ENCODE measurements around the gene NIPSNAP2. TPM values are rescaled to one million over a fixed set of nuclear protein-coding genes. Genes with fewer than 3 reads are reported as not detected.
A peak's percentile ranks its signal among the peaks of the same experiment; 100 is the strongest.
"Not testable (repeated sequence)": the region's sequence is repeated elsewhere in the genome, so short reads cannot be mapped to it uniquely, and the experiment has no call there.

Gene NIPSNAP2
- polyA plus RNA-seq (ENCODE audit: insufficient read length in 4 of 4), result 100 to 1,000 TPM in 3 of 4 donors, 10 to 100 TPM in 1; 87.2 to 137 (median 112) TPM

GRCh38 chr7:55964261-55965099, at the start of gene NIPSNAP2:
TSS of gene NIPSNAP2 (plus strand) at chr7:55964585. CDS start at chr7:55964610, 25 bp downstream.
- peak in 3 of 4 donors; percentile 43 to 54 (median 45) for DNase-seq (ENCODE audit: low read depth in 4 of 4, low spot score in 3 of 4)

- DNase-seq (ENCODE audit: low read depth in 4 of 4, low spot score in 3 of 4), result no peak
Measured at GRCh38 chr7:55917771-55918170, 46.6 kb upstream of the NIPSNAP2 start.

- DNase-seq (ENCODE audit: low read depth in 4 of 4, low spot score in 3 of 4), result no peak
Measured at GRCh38 chr7:55928006-55928767, 36.2 kb upstream of the NIPSNAP2 start.

GRCh38 chr7:55931421-55932151, 32.8 kb upstream of the NIPSNAP2 start:
- DNase-seq (ENCODE audit: low read depth in 4 of 4, low spot score in 3 of 4), result no peak

- DNase-seq (ENCODE audit: low read depth in 4 of 4, low spot score in 3 of 4), result no peak
Measured at GRCh38 chr7:55939514-55940123, 24.8 kb upstream of the NIPSNAP2 start.

- no peak for DNase-seq (ENCODE audit: low read depth in 4 of 4, low spot score in 3 of 4)
Measured at GRCh38 chr7:55946545-55946944, 17.8 kb upstream of the NIPSNAP2 start.

GRCh38 chr7:55951637-55952351, 12.6 kb upstream of the NIPSNAP2 start, which contains the start of gene MRPS17:
TSS of gene MRPS17 (plus strand) at chr7:55951877. CDS start at chr7:55953196, 1,319 bp downstream.
- DNase-seq (ENCODE audit: low read depth in 4 of 4, low spot score in 3 of 4), result peak; percentile 68 to 82 (median 71)

- DNase-seq (ENCODE audit: low read depth in 4 of 4, low spot score in 3 of 4), result not testable (repeated sequence)
Measured at GRCh38 chr7:55952352-55952671, 12.1 kb upstream of the NIPSNAP2 start.

- no peak for DNase-seq (ENCODE audit: low read depth in 4 of 4, low spot score in 3 of 4)
Measured at GRCh38 chr7:55953707-55954475, 10.5 kb upstream of the NIPSNAP2 start.

GRCh38 chr7:55957190-55957589, 7.2 kb upstream of the NIPSNAP2 start:
- no peak for DNase-seq (ENCODE audit: low read depth in 4 of 4, low spot score in 3 of 4)

- no peak for DNase-seq (ENCODE audit: low read depth in 4 of 4, low spot score in 3 of 4)
Measured at GRCh38 chr7:55962014-55962413, 2.4 kb upstream of the NIPSNAP2 start.

- no peak for DNase-seq (ENCODE audit: low read depth in 4 of 4, low spot score in 3 of 4)
Measured at GRCh38 chr7:55963584-55964168, 709 bp upstream of the NIPSNAP2 start.

GRCh38 chr7:55965100-55965470, 700 bp downstream of the NIPSNAP2 start:
- DNase-seq (ENCODE audit: low read depth in 4 of 4, low spot score in 3 of 4), result no peak

- DNase-seq (ENCODE audit: low read depth in 4 of 4, low spot score in 3 of 4), result no peak
Measured at GRCh38 chr7:55965805-55966421, 1.5 kb downstream of the NIPSNAP2 start.

- DNase-seq (ENCODE audit: low read depth in 4 of 4, low spot score in 3 of 4), result no peak
Measured at GRCh38 chr7:55966851-55967250, 2.5 kb downstream of the NIPSNAP2 start.

GRCh38 chr7:55969391-55969790, 5.0 kb downstream of the NIPSNAP2 start:
- no peak for DNase-seq (ENCODE audit: low read depth in 4 of 4, low spot score in 3 of 4)

- no peak for DNase-seq (ENCODE audit: low read depth in 4 of 4, low spot score in 3 of 4)
Measured at GRCh38 chr7:55970561-55970960, 6.2 kb downstream of the NIPSNAP2 start.

- DNase-seq (ENCODE audit: low read depth in 4 of 4, low spot score in 3 of 4), result no peak
Measured at GRCh38 chr7:55970978-55971377, 6.6 kb downstream of the NIPSNAP2 start.
